Measurements from ENCODE around the gene PRDX1. TPM values are rescaled to one million over a fixed set of nuclear protein-coding genes. Genes with fewer than 3 reads are reported as not detected.

PRDX1 gene
- total and polyA plus RNA-seq, 2 of the 8 experiments (the other 6 are each of a cell fraction or from before 2014, with no cell fraction given): 1,165 to 1,418 TPM

GRCh38 chr1:45518910-45519309, 2.8 kb downstream of the PRDX1 start:
- peaks cover 20 to 29% of the 10 kb centered on the region in 2 experiments for H4K20me1 ChIP-seq (replicated peaks in 1 of 2; ENCODE audit: control insufficient read depth in 1 of 2, insufficient read depth in 2 of 2, low read length in 2 of 2)
- H3K4me2 ChIP-seq (ENCODE audit: insufficient read depth in 1 of 2, low read depth in 2 of 2, low read length in 2 of 2): peak overlapping the region; percentile 44 to 90; a peak in 3 of 4 replicates
- no peaks in the 10 kb centered on the region for H3K9me3 ChIP-seq (ENCODE audit: insufficient read depth in 2 of 2, low read depth in 1 of 2, low read length in 1 of 2)
- WGBS, 2 experiments (ENCODE audit: extremely low coverage in 1 of 2, insufficient coverage in 1 of 2, insufficient read length in 1 of 2, insufficient replicate concordance in 2 of 2, low coverage in 1 of 2, low lambda C conversion rate in 2 of 2, missing lambda C conversion rate in 1 of 2): 85% methylated on average over 1 of the region's 1 CpG; no CpG with 5 or more reads in 1 of the 2 experiments
- peaks cover 2 to 9% (median 3%) of the 10 kb centered on the region in 4 experiments; a peak in 4 of 7 replicates for H3K4me1 ChIP-seq (replicated peaks in 1 of 4; ENCODE audit: control insufficient read depth in 3 of 4, insufficient read depth in 4 of 4, low read length in 3 of 4)
- no peak overlapping the region for H4K8ac ChIP-seq (ENCODE audit: extremely low read depth, insufficient read depth, low read length)
- H2BK120ac ChIP-seq (replicated peaks; ENCODE audit: low read depth, low read length): no peak overlapping the region
- no peak overlapping the region for H3K23ac ChIP-seq (ENCODE audit: insufficient read length)
- H3K23me2 ChIP-seq (ENCODE audit: low read depth, low read length): peaks cover 8% of the 10 kb centered on the region
- no peak for DNase-seq (ENCODE audit: low read depth in 1 of 2, low spot score in 2 of 2)
- peaks cover 30 to 61% of the 10 kb centered on the region in 2 experiments for H3K79me2 ChIP-seq (ENCODE audit: control insufficient read depth in 1 of 2, insufficient read depth in 2 of 2, low read length in 2 of 2)
- no peaks in the 10 kb centered on the region for H3K79me1 ChIP-seq (ENCODE audit: low read depth, low read length)
- no peak overlapping the region for H3K18ac ChIP-seq (ENCODE audit: extremely low read depth, low read length)
- H3K9ac ChIP-seq (replicated peaks in 1 of 4; ENCODE audit: extremely low read depth in 1 of 4, low read depth in 3 of 4, low read length in 3 of 4): no peak overlapping the region
- no peak overlapping the region for H2BK12ac ChIP-seq (ENCODE audit: low read depth, low read length)
- no peak overlapping the region for H2AK5ac ChIP-seq (ENCODE audit: low read depth, low read length)
- H4K91ac ChIP-seq (replicated peaks; ENCODE audit: insufficient read length, low read length): no peak overlapping the region
- no peak overlapping the region for H3K56ac ChIP-seq (replicated peaks; ENCODE audit: insufficient read length, low read depth, low read length)
- H3K36me3 ChIP-seq (ENCODE audit: control insufficient read depth in 2 of 4, insufficient read depth in 4 of 4, low read length in 3 of 4): peaks cover 24 to 58% (median 42%) of the 10 kb centered on the region in 4 experiments
- H2BK5ac ChIP-seq (ENCODE audit: low read depth, low read length): no peak overlapping the region
- no peak overlapping the region for H3K14ac ChIP-seq (ENCODE audit: insufficient read length)
- H2BK20ac ChIP-seq (ENCODE audit: low read length): no peak overlapping the region
- no peak for FAIRE-seq
- POLR2A ChIA-PET (ENCODE audit: partially characterized antibody): interaction anchor here (0.6 to 13.3 kb wide), 10 partner anchors 13 to 599 kb away, joined by 3 to 741 read pairs (median 6); partner anchors contain the start of genes AKR1A1, CCDC163, MMACHC and MUTYH
- no peak overlapping the region for H2AFZ ChIP-seq (ENCODE audit: low read length)
- no peak overlapping the region for H4K5ac ChIP-seq (ENCODE audit: insufficient read length, low read depth, low read length)
- CTCF ChIA-PET (ENCODE audit: partially characterized antibody): interaction anchor here (0.7 to 5.4 kb wide), 7 partner anchors 8 to 51 kb away, joined by 3 to 53 read pairs (median 4); no protein-coding TSS in a partner anchor
- H3K27me3 ChIP-seq (replicated peaks in 1 of 4; ENCODE audit: control insufficient read depth in 3 of 4, extremely low read depth in 1 of 4, insufficient read depth in 3 of 4, low read length in 3 of 4): no peaks in the 10 kb centered on the region
- H2BK15ac ChIP-seq (ENCODE audit: low read length): no peak overlapping the region
- TF ChIP-seq POLR2A (IDR thresholded peaks at IDR 0.05; ENCODE audit: control extremely low read depth in 1 of 2, low read depth in 2 of 2, low read length in 2 of 2): peak in 1 of 2 experiments; percentile 23; a peak in 1 of 3 replicates
- TF ChIP-seq JUN (IDR thresholded peaks at IDR 0.05; ENCODE audit: low read depth, low read length): no peak
- H3K4me3 ChIP-seq (ENCODE audit: extremely low read depth in 1 of 4, insufficient read depth in 2 of 4, low read depth in 3 of 4, low read length in 4 of 4): peak overlapping the region in 2 of 4 experiments; percentile 15 to 100; a peak in 3 of 8 replicates
- no peak overlapping the region for H3K27ac ChIP-seq (ENCODE audit: low read depth, low read length)
- H3K4ac ChIP-seq (replicated peaks; ENCODE audit: insufficient read length, low read depth, low read length): no peak overlapping the region

Data from H1 (cell line).